ENCODE data around the gene GLIS2. TPM values are rescaled to one million over a fixed set of nuclear protein-coding genes. Genes with fewer than 3 reads are reported as not detected.

The GLIS2 gene
- total and polyA plus RNA-seq, 2 of the 4 experiments (the other 2 are of a cell fraction) = 0.36 to 8.4 TPM

GRCh38 chr16:4340443-4340842 is 24.6 kb downstream of the GLIS2 start:
- Histone ChIP-seq H3K9me3 (ENCODE audit: control insufficient read depth, insufficient read depth, low read length) (no peaks in the 10 kb centered on the region), H3K4ac (ENCODE audit: low read depth, low read length) (no peak overlapping the region), H2AFZ (replicated peaks; ENCODE audit: low read length, poor library complexity) (no peak overlapping the region), H3K56ac (ENCODE audit: extremely low read depth, insufficient read depth, low read length) (no peak overlapping the region), H2BK5ac (ENCODE audit: low read depth, low read length, poor library complexity, severe bottlenecking) (no peak overlapping the region), H3K36me3 (ENCODE audit: control insufficient read depth, insufficient read depth, low read length) (peaks cover 32% of the 10 kb centered on the region), H4K5ac (ENCODE audit: low read depth, low read length) (no peak overlapping the region), H3K79me1 (ENCODE audit: low read depth in 1 of 2, low read length in 2 of 2) (peaks cover 28 to 65% of the 10 kb centered on the region in 2 experiments), H2AK9ac (replicated peaks; ENCODE audit: low read depth, low read length, poor library complexity) (no peak overlapping the region), H4K91ac (ENCODE audit: insufficient read depth, low read depth, low read length) (no peak overlapping the region), H3K9ac (ENCODE audit: low read depth, low read length) (no peak overlapping the region), H3K4me2 (ENCODE audit: low read depth, low read length) (no peak overlapping the region), H3K18ac (ENCODE audit: low read depth, low read length) (no peak overlapping the region), H2BK15ac (ENCODE audit: low read depth, low read length) (no peak overlapping the region), H4K20me1 (ENCODE audit: insufficient read depth, low read length) (peaks cover 52% of the 10 kb centered on the region), H2AK5ac (ENCODE audit: low read depth, low read length) (no peak overlapping the region), H4K8ac (ENCODE audit: low read depth in 2 of 2, low read length in 2 of 2) (no peak overlapping the region), H3K9me1 (ENCODE audit: insufficient read depth, low read length) (peaks cover 6% of the 10 kb centered on the region; the same call in 1 of the 2 replicates), H3K27me3 (ENCODE audit: control insufficient read depth, insufficient read depth, low read length) (no peaks in the 10 kb centered on the region), H3K4me1 (ENCODE audit: control insufficient read depth, insufficient read depth, low read length) (peaks cover 7% of the 10 kb centered on the region; the same call in 1 of the 2 replicates), H2BK20ac (ENCODE audit: low read depth, low read length) (no peak overlapping the region), H3K27ac (ENCODE audit: insufficient read depth, low read length) (no peak overlapping the region), H2BK120ac (ENCODE audit: low read depth, low read length) (no peak overlapping the region), H3K14ac (replicated peaks; ENCODE audit: low read depth, low read length) (no peak overlapping the region), H3K4me3 (ENCODE audit: insufficient read depth, low read depth, low read length) (no peak overlapping the region), H3K23ac (ENCODE audit: low read depth, low read length) (no peak overlapping the region)
- in situ Hi-C loops (cut with MboI; ENCODE audit: low sequenced_read_pairs) = no loop called here
- dilution Hi-C loops (cut with HindIII; ENCODE audit: low sequenced_read_pairs, unreplicated experiment) = no loop called here
- CTCF ChIA-PET = no interaction called here
- POLR2A ChIA-PET (ENCODE audit: unreplicated experiment) = no interaction called here
- no peak for TF ChIP-seq NFE2L2 (IDR thresholded peaks at IDR 0.05; ENCODE audit: low read depth, low read length)
- BruUV-seq (replicated peaks) = no TSS peak
- WGBS, 2 experiments (ENCODE audit: extremely low coverage in 2 of 2, insufficient read length in 1 of 2) = 85% methylated on average over 4 of the region's 6 CpGs; no CpG with 5 or more reads in 1 of the 2 experiments
- no peak for DNase-seq
- intact Hi-C loops (cut with micrococcal nuclease) = no loop called here
- ATAC-seq (ENCODE audit: low read depth) = no peak

All from IMR-90 (cell line).